Activated naive CD4-positive, alpha-beta T cell treated with anti-CD3 and anti-CD28 coated beads, Interleukin-2, amount 50 U/mL, for 24 hours (primary cell): Measurements from ENCODE around the gene DNM3.

Experiments used
- H3K27ac Mint-ChIP-seq: one replicate; pipeline ENCODE4 v1.8.0; 2021; ENCODE audit warnings: mild to moderate bottlenecking, mixed read lengths
- H3K27me3 Mint-ChIP-seq: one replicate; pipeline ENCODE4 v1.8.0; 2021; ENCODE audit warnings: mixed read lengths
- H3K36me3 Mint-ChIP-seq: one replicate; pipeline ENCODE4 v1.8.0; 2021; ENCODE audit warnings: mixed read lengths
- H3K4me1 Mint-ChIP-seq: one replicate; pipeline ENCODE4 v1.8.0; 2021; ENCODE audit warnings: mixed read lengths
- H3K4me3 Mint-ChIP-seq: one replicate; pipeline ENCODE4 v1.8.0; 2021; ENCODE audit warnings: mild to moderate bottlenecking, mixed read lengths
- H3K9me3 Mint-ChIP-seq: one replicate; pipeline ENCODE4 v1.8.0; 2021; ENCODE audit warnings: mixed read lengths

DNM3 gene

GRCh38 chr1:172442404-172442803, 601.1 kb downstream of the DNM3 start:
- Mint-ChIP-seq H3K36me3 (peaks cover 20% of the 10 kb centered on the region), H3K4me3 (peak overlapping the region; percentile 63), H3K9me3 (peaks cover 4% of the 10 kb centered on the region), H3K27ac (peak overlapping the region; percentile 81), H3K4me1 (peaks cover 52% of the 10 kb centered on the region), H3K27me3 (no peaks in the 10 kb centered on the region)

- H3K27me3 Mint-ChIP-seq: no peaks in the 10 kb centered on the region
- H3K4me1 Mint-ChIP-seq: peaks cover 52% of the 10 kb centered on the region
Measured at GRCh38 chr1:172442843-172443565, 601.7 kb downstream of the DNM3 start.

GRCh38 chr1:172443666-172444453, 602.6 kb downstream of the DNM3 start, which contains the start of gene PIGC:
Gene PIGC, minus strand, starts transcription at chr1:172444069. Its CDS starts 1,447 bp downstream, at chr1:172442622.
- no peaks in the 10 kb centered on the region for H3K9me3 Mint-ChIP-seq
- peaks cover 17% of the 10 kb centered on the region for H3K36me3 Mint-ChIP-seq
- peaks cover 49% of the 10 kb centered on the region for H3K4me1 Mint-ChIP-seq
- H3K27me3 Mint-ChIP-seq: no peaks in the 10 kb centered on the region
- peak within 1 kb of the TSS; percentile 92 for H3K27ac Mint-ChIP-seq
- peak within 1 kb of the TSS; percentile 96 for H3K4me3 Mint-ChIP-seq

More at GRCh38 chr1:172442843-172443565, 601.7 kb downstream of the DNM3 start:
- Mint-ChIP-seq H3K9me3 (peaks cover 4% of the 10 kb centered on the region), H3K27ac (peak overlapping the region; percentile 92), H3K36me3 (peaks cover 20% of the 10 kb centered on the region), H3K4me3 (peak overlapping the region; percentile 96)

GRCh38 chr1:172446547-172446946, 605.2 kb downstream of the DNM3 start:
- peaks cover 53% of the 10 kb centered on the region for H3K4me1 Mint-ChIP-seq
- H3K4me3 Mint-ChIP-seq: no peak overlapping the region

GRCh38 chr1:172447641-172448040, 606.3 kb downstream of the DNM3 start:
- no peak overlapping the region for H3K27ac Mint-ChIP-seq
- no peaks in the 10 kb centered on the region for H3K9me3 Mint-ChIP-seq
- peaks cover 42% of the 10 kb centered on the region for H3K4me1 Mint-ChIP-seq
- no peaks in the 10 kb centered on the region for H3K36me3 Mint-ChIP-seq
- no peak overlapping the region for H3K4me3 Mint-ChIP-seq
- no peaks in the 10 kb centered on the region for H3K27me3 Mint-ChIP-seq

More at GRCh38 chr1:172446547-172446946, 605.2 kb downstream of the DNM3 start:
- Mint-ChIP-seq H3K27ac (no peak overlapping the region), H3K9me3 (no peaks in the 10 kb centered on the region), H3K27me3 (no peaks in the 10 kb centered on the region), H3K36me3 (peaks cover 10% of the 10 kb centered on the region)

- H3K9me3 Mint-ChIP-seq: no peaks in the 10 kb centered on the region
- H3K36me3 Mint-ChIP-seq: no peaks in the 10 kb centered on the region
- H3K27ac Mint-ChIP-seq: no peak overlapping the region
- H3K4me1 Mint-ChIP-seq: peaks cover 35% of the 10 kb centered on the region
- H3K4me3 Mint-ChIP-seq: no peak overlapping the region
- no peaks in the 10 kb centered on the region for H3K27me3 Mint-ChIP-seq
Measured at GRCh38 chr1:172448995-172449584, 607.8 kb downstream of the DNM3 start.

- Mint-ChIP-seq H3K4me3 (no peak overlapping the region), H3K27ac (no peak overlapping the region), H3K36me3 (peaks cover under 1% of the 10 kb centered on the region), H3K27me3 (no peaks in the 10 kb centered on the region), H3K9me3 (no peaks in the 10 kb centered on the region), H3K4me1 (peaks cover 29% of the 10 kb centered on the region)
Measured at GRCh38 chr1:172449585-172450523, 608.6 kb downstream of the DNM3 start.

GRCh38 chr1:172450524-172450885, 609.2 kb downstream of the DNM3 start:
- H3K36me3 Mint-ChIP-seq: peaks cover 2% of the 10 kb centered on the region
- no peak overlapping the region for H3K4me3 Mint-ChIP-seq
- H3K27ac Mint-ChIP-seq: no peak overlapping the region
- H3K4me1 Mint-ChIP-seq: peaks cover 25% of the 10 kb centered on the region
- H3K27me3 Mint-ChIP-seq: no peaks in the 10 kb centered on the region
- no peaks in the 10 kb centered on the region for H3K9me3 Mint-ChIP-seq

- Mint-ChIP-seq H3K27ac (no peak overlapping the region), H3K9me3 (no peaks in the 10 kb centered on the region), H3K4me3 (no peak overlapping the region), H3K4me1 (peaks cover 25% of the 10 kb centered on the region), H3K27me3 (no peaks in the 10 kb centered on the region), H3K36me3 (peaks cover 2% of the 10 kb centered on the region)
Measured at GRCh38 chr1:172451002-172451443, 609.7 kb downstream of the DNM3 start.

- peaks cover 2% of the 10 kb centered on the region for H3K36me3 Mint-ChIP-seq
- H3K27ac Mint-ChIP-seq: no peak overlapping the region
- H3K4me3 Mint-ChIP-seq: no peak overlapping the region
- peaks cover 25% of the 10 kb centered on the region for H3K4me1 Mint-ChIP-seq
- H3K9me3 Mint-ChIP-seq: no peaks in the 10 kb centered on the region
- H3K27me3 Mint-ChIP-seq: no peaks in the 10 kb centered on the region
Measured at GRCh38 chr1:172452536-172453152, 611.3 kb downstream of the DNM3 start.

GRCh38 chr1:172453153-172453545, 611.9 kb downstream of the DNM3 start:
- no peaks in the 10 kb centered on the region for H3K9me3 Mint-ChIP-seq

GRCh38 chr1:172453607-172454006, 612.3 kb downstream of the DNM3 start:
- Mint-ChIP-seq H3K4me1 (peaks cover 25% of the 10 kb centered on the region), H3K9me3 (no peaks in the 10 kb centered on the region), H3K27ac (no peak overlapping the region), H3K27me3 (no peaks in the 10 kb centered on the region), H3K4me3 (no peak overlapping the region), H3K36me3 (peaks cover 2% of the 10 kb centered on the region)

More at GRCh38 chr1:172453153-172453545, 611.9 kb downstream of the DNM3 start:
- H3K36me3 Mint-ChIP-seq: peaks cover 2% of the 10 kb centered on the region
- H3K27me3 Mint-ChIP-seq: no peaks in the 10 kb centered on the region
- H3K4me3 Mint-ChIP-seq: no peak overlapping the region
- H3K4me1 Mint-ChIP-seq: peaks cover 25% of the 10 kb centered on the region
- no peak overlapping the region for H3K27ac Mint-ChIP-seq

GRCh38 chr1:172455451-172455850, 614.2 kb downstream of the DNM3 start:
- no peaks in the 10 kb centered on the region for H3K9me3 Mint-ChIP-seq
- H3K4me3 Mint-ChIP-seq: no peak overlapping the region
- H3K36me3 Mint-ChIP-seq: peaks cover 2% of the 10 kb centered on the region
- H3K27me3 Mint-ChIP-seq: no peaks in the 10 kb centered on the region
- H3K4me1 Mint-ChIP-seq: peaks cover 11% of the 10 kb centered on the region
- H3K27ac Mint-ChIP-seq: no peak overlapping the region

GRCh38 chr1:172456344-172456769, 615.1 kb downstream of the DNM3 start:
- Mint-ChIP-seq H3K4me1 (peaks cover 2% of the 10 kb centered on the region), H3K9me3 (no peaks in the 10 kb centered on the region), H3K27me3 (no peaks in the 10 kb centered on the region), H3K27ac (no peak overlapping the region), H3K36me3 (peaks cover 2% of the 10 kb centered on the region), H3K4me3 (no peak overlapping the region)
